ENCODE data around the gene GPR160. TPM values are rescaled to one million over a fixed set of nuclear protein-coding genes. Genes with fewer than 3 reads are reported as not detected.

Gene GPR160
- total and polyA plus RNA-seq, 5 donors: 0.48 to 0.84 (median 0.65) TPM

- 81% methylated on average over 8 of the region's 8 CpGs for WGBS
- H3K9me3 ChIP-seq (ENCODE audit: control insufficient read depth, low read length): no peaks in the 10 kb centered on the region
- no peak for ATAC-seq
- H3K27me3 ChIP-seq (ENCODE audit: control insufficient read depth, insufficient read depth): no peaks in the 10 kb centered on the region
- no peak overlapping the region for H3K4me3 ChIP-seq (ENCODE audit: low read length)
- intact Hi-C loops (cut with DNase I): loop anchor here in 1 of 4 donors (10.0 kb wide), 1 partner anchor 179 kb away; no protein-coding TSS in a partner anchor
- no peaks in the 10 kb centered on the region for H3K4me1 ChIP-seq (ENCODE audit: control insufficient read depth, insufficient read depth, low read length)
- DNase-seq: no peak
- H3K27ac ChIP-seq (ENCODE audit: low read length): no peak overlapping the region
These were observed 4.3 kb upstream of the GPR160 start for GRCh38 chr3:170033489-170033888.

DNA sequence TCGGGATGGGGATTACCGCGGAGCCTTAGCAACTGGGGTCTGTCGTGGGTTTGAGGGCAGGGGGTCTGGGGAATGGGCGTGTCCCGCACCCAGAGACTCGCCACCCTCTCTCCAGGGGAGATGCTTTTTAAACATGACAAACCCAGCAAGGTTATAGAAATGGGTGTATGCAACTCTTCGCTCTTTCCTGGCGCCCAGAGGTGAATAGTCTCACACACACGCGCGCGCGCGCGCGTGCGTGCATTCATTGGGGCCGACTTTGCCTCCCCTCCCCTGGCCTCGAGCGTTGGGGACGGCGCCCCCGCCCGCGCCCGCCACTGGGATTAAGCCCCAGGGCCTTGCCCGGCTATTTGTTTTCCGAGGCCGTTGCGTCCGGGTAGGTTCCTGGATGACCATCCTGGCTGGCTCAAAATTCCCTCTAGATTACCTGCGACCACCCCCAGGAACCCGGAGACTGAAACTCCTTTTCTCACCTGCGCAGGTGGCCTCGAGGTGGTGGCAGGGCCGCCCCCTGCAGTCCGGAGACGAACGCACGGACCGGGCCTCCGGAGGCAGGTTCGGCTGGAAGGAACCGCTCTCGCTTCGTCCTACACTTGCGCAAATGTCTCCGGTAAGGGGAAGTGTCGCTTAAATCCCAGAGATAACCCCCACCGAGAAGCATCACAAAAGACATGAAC, 777 bp downstream of the GPR160 start:
- 6% methylated on average over 51 of the region's 51 CpGs for WGBS
- intact Hi-C loops (cut with DNase I): loop anchor here in 1 of 4 donors (10.0 kb wide), 1 partner anchor 184 kb away; no protein-coding TSS in a partner anchor
- peak overlapping the region; percentile 51 for H3K4me3 ChIP-seq (ENCODE audit: low read length)
- H3K4me1 ChIP-seq (ENCODE audit: control insufficient read depth, insufficient read depth, low read length): no peaks in the 10 kb centered on the region
- no peaks in the 10 kb centered on the region for H3K27me3 ChIP-seq (ENCODE audit: control insufficient read depth, insufficient read depth)
- ATAC-seq: peak; percentile 20 to 23
- DNase-seq: no peak
- H3K9me3 ChIP-seq (ENCODE audit: control insufficient read depth, low read length): no peaks in the 10 kb centered on the region
- H3K27ac ChIP-seq (ENCODE audit: low read length): no peak overlapping the region

DNA sequence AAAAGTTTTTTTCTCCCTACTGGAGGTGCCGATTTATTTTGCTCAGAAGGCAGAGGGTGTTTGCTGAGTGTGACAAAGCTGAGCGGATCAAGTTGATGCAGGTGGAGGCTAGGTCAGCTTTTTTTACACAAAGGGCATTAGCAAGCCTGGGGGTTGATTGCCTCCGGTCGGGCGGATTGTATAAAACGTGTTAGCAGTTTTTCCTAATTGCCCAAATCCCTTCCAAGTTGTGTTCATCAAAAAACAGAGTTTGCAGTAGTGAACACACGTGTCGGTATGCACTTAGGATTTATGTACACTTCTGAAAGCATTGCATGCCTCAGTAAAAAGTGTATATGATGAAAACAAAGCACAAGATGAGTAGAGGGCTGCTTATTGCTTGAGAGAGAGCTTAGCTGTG, 2.6 kb downstream of the GPR160 start:
- Histone ChIP-seq H3K9me3 (ENCODE audit: control insufficient read depth, low read length) (no peaks in the 10 kb centered on the region), H3K27me3 (ENCODE audit: control insufficient read depth, insufficient read depth) (no peaks in the 10 kb centered on the region), H3K4me1 (ENCODE audit: control insufficient read depth, insufficient read depth, low read length) (no peaks in the 10 kb centered on the region), H3K27ac (ENCODE audit: low read length) (no peak overlapping the region), H3K4me3 (ENCODE audit: low read length) (no peak overlapping the region)
- DNase-seq (no peak), ATAC-seq (no peak)
- 41% methylated on average over 8 of the region's 8 CpGs for WGBS
- intact Hi-C loops (cut with DNase I): no loop called here

DNA sequence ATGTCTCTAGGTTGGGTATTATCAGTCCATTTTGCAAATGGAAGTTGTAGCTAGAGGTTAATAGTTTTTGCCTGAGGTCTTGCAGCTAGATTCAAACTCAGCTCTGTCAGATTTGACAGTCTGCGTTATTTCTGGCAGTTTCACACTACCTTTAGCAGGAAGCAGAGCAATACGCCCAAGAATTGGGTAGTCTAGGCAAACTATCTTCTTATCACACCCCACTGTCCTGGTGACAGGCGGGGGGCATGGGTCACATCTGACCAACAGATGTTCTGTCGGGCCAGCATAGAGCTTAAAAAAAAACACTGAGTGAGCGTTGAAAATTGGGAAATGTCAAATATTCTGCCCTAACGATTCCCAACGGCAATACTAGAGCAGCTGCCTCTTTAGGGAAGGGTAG, 5.7 kb downstream of the GPR160 start:
- H3K27ac ChIP-seq (ENCODE audit: low read length): no peak overlapping the region
- intact Hi-C loops (cut with DNase I): no loop called here
- no peak for DNase-seq
- no peak overlapping the region for H3K4me3 ChIP-seq (ENCODE audit: low read length)
- 57% methylated on average over 7 of the region's 7 CpGs for WGBS
- no peak for ATAC-seq
- no peaks in the 10 kb centered on the region for H3K4me1 ChIP-seq (ENCODE audit: control insufficient read depth, insufficient read depth, low read length)
- H3K9me3 ChIP-seq (ENCODE audit: control insufficient read depth, low read length): no peaks in the 10 kb centered on the region
- no peaks in the 10 kb centered on the region for H3K27me3 ChIP-seq (ENCODE audit: control insufficient read depth, insufficient read depth)

DNA sequence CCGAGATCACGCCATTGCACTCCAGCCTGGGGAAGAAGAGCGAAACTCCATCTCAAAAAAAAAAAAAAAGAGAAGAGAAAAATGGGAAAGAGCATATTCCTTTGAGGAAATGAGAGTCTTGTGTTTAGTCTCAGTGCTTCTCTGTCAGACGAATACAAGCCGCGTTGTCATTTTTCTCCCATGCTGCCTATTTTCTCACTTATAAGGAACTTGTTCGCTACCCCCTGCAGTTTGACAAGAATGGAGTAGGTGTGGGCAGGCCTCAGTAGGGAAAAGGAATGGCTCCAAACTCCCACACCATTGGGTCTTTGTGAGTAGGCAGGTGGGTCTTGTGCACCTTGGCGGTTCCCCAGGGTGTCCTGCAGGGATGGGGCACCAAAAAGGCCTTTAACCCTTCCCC, 6.5 kb downstream of the GPR160 start:
- DNase-seq (no peak), ATAC-seq (peak in 1 of 2 donors; percentile 19)
- no peaks in the 10 kb centered on the region for H3K27me3 ChIP-seq (ENCODE audit: control insufficient read depth, insufficient read depth)
- intact Hi-C loops (cut with DNase I): no loop called here
- H3K4me1 ChIP-seq (ENCODE audit: control insufficient read depth, insufficient read depth, low read length): no peaks in the 10 kb centered on the region
- 89% methylated on average over 8 of the region's 8 CpGs for WGBS
- H3K4me3 ChIP-seq (ENCODE audit: low read length): no peak overlapping the region
- H3K27ac ChIP-seq (ENCODE audit: low read length): no peak overlapping the region
- H3K9me3 ChIP-seq (ENCODE audit: control insufficient read depth, low read length): no peaks in the 10 kb centered on the region

- ATAC-seq (peak in 1 of 2 donors; percentile 11), DNase-seq (no peak)
- WGBS: 72% methylated on average over 8 of the region's 8 CpGs
- Histone ChIP-seq H3K27ac (ENCODE audit: low read length) (no peak overlapping the region), H3K27me3 (ENCODE audit: control insufficient read depth, insufficient read depth) (no peaks in the 10 kb centered on the region), H3K9me3 (ENCODE audit: control insufficient read depth, low read length) (no peaks in the 10 kb centered on the region), H3K4me1 (ENCODE audit: control insufficient read depth, insufficient read depth, low read length) (peaks cover 3% of the 10 kb centered on the region), H3K4me3 (ENCODE audit: low read length) (no peak overlapping the region)
- intact Hi-C loops (cut with DNase I): no loop called here
These were observed 7.0 kb downstream of the GPR160 start for GRCh38 chr3:170044795-170045244.

DNA sequence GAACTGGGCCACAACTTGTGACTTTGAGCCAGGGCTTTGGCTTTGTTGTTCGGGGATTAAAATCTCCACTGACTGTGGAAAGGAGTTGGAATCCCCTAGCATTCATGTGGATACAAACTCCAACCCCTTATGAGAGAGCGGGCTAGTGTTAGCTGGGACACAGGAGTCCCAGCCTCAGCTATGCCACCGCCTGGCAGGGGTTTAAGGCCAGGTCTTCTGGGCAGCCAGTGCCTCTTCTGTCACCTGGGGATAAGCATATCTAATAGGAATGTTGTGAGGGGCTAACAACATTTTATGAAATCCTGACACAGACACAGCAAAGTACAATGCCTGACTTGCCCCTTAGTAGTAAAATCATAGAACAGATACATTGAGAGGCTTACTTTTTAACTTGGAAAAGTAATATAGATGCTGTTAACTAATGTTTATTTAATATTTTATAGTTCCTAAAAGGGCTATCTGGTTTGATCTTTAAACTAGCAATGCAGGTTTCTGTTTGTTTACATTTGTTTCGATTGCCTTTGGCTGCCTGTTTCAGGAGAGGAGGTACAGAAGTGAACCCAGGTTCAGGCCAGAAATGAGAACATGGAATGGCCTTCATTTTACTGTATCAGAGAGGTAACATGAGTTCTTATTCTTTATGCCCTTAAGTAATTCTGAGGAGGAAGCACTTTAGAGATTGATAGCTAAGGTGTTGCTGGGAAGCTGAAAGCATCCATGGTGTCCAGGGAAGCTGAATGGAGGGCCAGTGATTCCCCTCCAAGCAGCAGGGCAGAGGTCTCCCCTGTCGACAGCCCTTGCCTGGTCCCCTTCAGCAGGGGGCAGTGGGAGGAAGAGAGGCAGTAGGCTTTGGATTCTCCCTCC, 8.7 kb downstream of the GPR160 start:
- no peak for ATAC-seq
- Histone ChIP-seq H3K4me3 (ENCODE audit: low read length) (no peak overlapping the region), H3K9me3 (ENCODE audit: control insufficient read depth, low read length) (no peaks in the 10 kb centered on the region), H3K27ac (ENCODE audit: low read length) (no peak overlapping the region), H3K27me3 (ENCODE audit: control insufficient read depth, insufficient read depth) (no peaks in the 10 kb centered on the region), H3K4me1 (ENCODE audit: control insufficient read depth, insufficient read depth, low read length) (peaks cover 3% of the 10 kb centered on the region)
- DNase-seq: no peak
- 79% methylated on average over 5 of the region's 5 CpGs for WGBS
- intact Hi-C loops (cut with DNase I): no loop called here

- ATAC-seq (no peak), DNase-seq (no peak)
- Histone ChIP-seq H3K9me3 (ENCODE audit: control insufficient read depth, low read length) (no peaks in the 10 kb centered on the region), H3K4me1 (ENCODE audit: control insufficient read depth, insufficient read depth, low read length) (peaks cover 3% of the 10 kb centered on the region), H3K27ac (ENCODE audit: low read length) (no peak overlapping the region), H3K27me3 (ENCODE audit: control insufficient read depth, insufficient read depth) (no peaks in the 10 kb centered on the region), H3K4me3 (ENCODE audit: low read length) (no peak overlapping the region)
- intact Hi-C loops (cut with DNase I): no loop called here
- 98% methylated on average over 3 of the region's 3 CpGs for WGBS
These were observed 9.3 kb downstream of the GPR160 start for GRCh38 chr3:170047133-170047404.

DNA sequence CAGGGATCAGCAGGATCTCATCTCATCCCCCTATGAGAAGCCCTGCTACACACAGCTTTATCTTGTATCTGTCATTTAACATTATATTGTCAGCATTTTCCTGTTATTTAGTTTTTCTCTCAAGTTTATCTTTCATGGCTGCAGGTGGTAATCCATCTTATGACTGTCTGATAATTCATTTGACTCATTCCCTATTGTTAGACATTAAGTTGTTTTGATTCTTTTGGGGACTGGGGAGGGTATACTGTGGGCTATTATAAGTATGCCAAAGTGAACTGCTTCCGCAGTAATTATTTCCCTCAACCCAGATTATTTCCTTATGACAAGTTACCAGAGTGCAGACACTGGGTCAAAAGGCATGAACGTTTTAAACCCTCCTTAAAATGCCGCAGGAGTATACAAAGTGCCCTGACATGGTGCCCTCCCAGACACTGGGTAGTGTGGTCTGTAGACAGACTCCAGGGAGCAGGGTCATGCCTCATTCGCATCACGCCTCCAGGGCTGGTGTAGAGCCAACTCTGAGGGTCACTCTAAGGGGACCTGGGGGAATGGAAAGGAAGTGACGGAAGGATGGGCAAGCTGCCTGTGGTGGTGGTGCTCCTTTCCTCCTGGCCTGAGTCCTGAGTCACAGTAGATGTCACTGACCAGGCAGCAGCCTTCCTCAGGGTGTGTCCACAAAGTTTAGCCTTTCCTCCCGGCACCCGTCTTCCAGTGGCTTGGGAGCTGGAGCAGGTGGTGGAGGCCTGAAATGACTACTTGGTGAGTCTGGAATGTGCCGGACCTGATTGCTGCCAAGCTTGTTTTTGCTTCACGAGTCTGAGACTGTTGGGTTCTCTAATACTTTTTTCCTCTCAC, 11.6 kb downstream of the GPR160 start:
- no peaks in the 10 kb centered on the region for H3K9me3 ChIP-seq (ENCODE audit: control insufficient read depth, low read length)
- H3K27me3 ChIP-seq (ENCODE audit: control insufficient read depth, insufficient read depth): no peaks in the 10 kb centered on the region
- intact Hi-C loops (cut with DNase I): no loop called here
- peaks cover 3% of the 10 kb centered on the region for H3K4me1 ChIP-seq (ENCODE audit: control insufficient read depth, insufficient read depth, low read length)
- 51% methylated on average over 10 of the region's 10 CpGs for WGBS
- DNase-seq: peak in 2 of 3 donors; percentile 20 to 56
- no peak overlapping the region for H3K27ac ChIP-seq (ENCODE audit: low read length)
- ATAC-seq: peak in 1 of 2 donors; percentile 70
- H3K4me3 ChIP-seq (ENCODE audit: low read length): no peak overlapping the region

DNA sequence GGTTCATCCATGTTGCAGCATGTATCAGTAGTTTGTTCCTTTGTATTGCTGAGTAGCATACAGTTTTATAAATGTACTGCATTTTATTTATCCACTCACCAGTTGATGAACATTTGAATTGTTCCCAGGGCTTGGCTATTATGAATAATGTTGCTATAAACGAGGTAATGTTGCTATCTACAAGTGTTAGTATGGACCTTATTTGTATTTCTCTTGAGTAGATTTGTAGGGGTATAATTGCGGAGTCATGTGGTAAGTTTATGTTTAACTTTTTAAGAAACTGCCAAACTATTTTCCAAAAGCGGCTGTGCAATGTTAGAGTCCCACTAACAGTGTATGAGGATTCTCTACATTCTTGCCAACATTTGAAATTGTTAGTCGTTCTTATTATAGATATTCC, 13.0 kb downstream of the GPR160 start:
- WGBS: 88% methylated on average over 4 of the region's 4 CpGs
- intact Hi-C loops (cut with DNase I): no loop called here

DNA sequence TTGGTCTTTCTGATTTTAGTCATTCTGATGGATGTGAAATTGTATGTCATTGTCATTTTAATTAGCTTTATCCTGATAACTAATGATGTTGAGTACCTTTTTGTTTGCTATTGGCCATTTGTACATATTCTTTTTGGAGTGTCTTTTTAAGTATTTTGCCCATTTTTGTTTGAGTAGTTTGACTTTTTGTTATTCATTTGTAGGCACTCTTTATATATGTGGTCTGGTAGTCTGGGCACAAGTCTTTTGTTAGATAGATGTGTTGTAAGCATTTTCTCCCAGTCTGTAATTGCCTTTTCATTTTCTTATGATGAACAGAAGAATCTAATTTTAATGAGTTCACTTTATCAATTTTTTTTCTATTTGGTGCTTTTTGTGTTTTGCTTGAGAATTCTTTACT, 14.6 kb downstream of the GPR160 start:
- intact Hi-C loops (cut with DNase I): no loop called here
- no peak overlapping the region for H3K27ac ChIP-seq (ENCODE audit: low read length)
- no peak overlapping the region for H3K4me3 ChIP-seq (ENCODE audit: low read length)
- peaks cover 3% of the 10 kb centered on the region for H3K4me1 ChIP-seq (ENCODE audit: control insufficient read depth, insufficient read depth, low read length)
- ATAC-seq (no peak), DNase-seq (no peak)
- H3K9me3 ChIP-seq (ENCODE audit: control insufficient read depth, low read length): no peaks in the 10 kb centered on the region
- H3K27me3 ChIP-seq (ENCODE audit: control insufficient read depth, insufficient read depth): no peaks in the 10 kb centered on the region

More for the DNA sequence above, 13.0 kb downstream of the GPR160 start:
- no peak overlapping the region for H3K27ac ChIP-seq (ENCODE audit: low read length)
- peaks cover 3% of the 10 kb centered on the region for H3K4me1 ChIP-seq (ENCODE audit: control insufficient read depth, insufficient read depth, low read length)
- no peaks in the 10 kb centered on the region for H3K27me3 ChIP-seq (ENCODE audit: control insufficient read depth, insufficient read depth)
- ATAC-seq: no peak
- DNase-seq: no peak
- no peaks in the 10 kb centered on the region for H3K9me3 ChIP-seq (ENCODE audit: control insufficient read depth, low read length)
- no peak overlapping the region for H3K4me3 ChIP-seq (ENCODE audit: low read length)
